Activated naive CD4-positive, alpha-beta T cell treated with anti-CD3 and anti-CD28 coated beads, Interleukin-2, amount 50 U/mL, for 16 hours (primary cell): Measurements from ENCODE around the gene L3MBTL4.

Experiments
- DNase-seq: peaks from one replicate; pipeline ENCODE4 v3.0.0-alpha.2; 2020

Gene L3MBTL4

DNA sequence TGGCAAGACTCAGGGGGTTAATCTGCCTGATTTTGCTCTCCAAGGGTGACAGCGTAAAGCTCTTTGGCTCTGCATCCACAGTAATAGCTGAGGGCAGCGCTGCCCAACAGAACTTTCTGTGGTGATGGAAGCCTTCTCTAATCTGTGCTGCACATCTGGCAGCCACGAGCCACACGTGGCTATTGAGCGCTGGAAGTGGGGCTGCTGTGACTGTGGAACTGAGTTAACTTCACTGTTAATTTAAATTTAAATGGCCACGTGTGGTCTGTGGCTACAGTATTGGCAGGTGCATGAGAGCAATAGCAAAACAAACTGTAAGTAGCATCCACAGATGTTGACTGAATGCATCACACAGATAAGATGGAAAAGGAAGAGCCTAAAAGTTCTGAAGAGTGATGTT lies 472.1 kb downstream of the L3MBTL4 start:
- no peak for DNase-seq

DNA sequence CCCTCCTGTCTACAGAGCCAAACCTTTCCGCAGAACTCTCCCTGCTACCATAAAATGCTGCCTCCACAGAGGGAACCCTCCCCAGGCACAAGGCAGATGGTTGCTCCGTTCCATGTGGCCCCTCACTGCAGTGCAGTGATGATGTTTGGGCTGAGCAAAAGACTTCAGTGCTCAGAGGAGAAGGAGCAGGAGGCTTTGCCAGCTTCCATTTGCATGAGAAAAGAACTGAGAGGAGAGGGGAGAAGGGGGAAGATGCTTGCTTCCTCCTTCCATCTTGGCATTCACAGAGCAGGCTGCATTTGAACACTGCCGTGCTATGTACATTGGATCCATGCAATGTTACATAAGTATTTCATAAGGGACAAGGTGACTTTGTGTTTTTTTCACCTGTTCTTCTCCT lies 472.8 kb downstream of the L3MBTL4 start:
- DNase-seq: no peak

DNA sequence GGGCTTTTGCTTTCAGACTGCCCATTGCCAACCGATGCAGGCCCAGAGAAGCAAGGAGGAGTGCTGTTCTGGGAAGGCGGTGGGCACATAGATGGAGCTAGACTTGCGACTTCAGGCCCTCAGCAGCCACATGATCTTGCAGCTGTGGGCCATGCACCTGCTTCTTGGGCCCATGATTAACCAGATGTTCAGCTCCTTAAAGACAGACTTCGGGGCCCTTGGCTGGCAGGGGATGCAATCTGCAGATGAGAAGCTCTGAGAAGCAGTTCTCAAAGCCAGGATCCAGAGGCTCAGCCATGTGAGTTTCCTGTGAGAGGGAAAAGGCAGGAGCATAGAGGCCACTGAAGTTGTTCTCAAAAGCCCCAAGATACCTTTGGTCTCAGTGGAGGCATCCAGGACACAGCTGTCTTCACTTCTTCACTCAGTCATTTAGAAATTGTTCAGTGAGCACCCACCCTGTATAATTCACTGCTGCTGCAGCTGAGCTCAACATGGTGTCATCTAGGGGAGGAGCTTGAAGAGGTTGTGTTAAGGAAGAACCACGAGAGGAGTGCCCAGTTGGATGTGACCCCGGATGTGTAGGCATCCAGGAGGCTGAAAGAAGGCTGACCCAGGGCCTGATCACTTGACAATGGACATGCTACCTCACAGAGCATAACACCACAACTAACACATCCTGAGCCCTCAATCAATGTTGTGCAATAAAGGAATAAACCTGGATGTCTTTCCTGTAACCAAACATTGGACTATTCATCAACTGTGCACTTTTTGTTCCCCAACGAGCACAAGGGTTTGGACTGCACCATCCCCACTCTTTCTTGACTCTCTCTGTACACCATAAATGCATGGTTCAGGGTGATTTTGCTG lies 474.7 kb downstream of the L3MBTL4 start:
- DNase-seq: no peak

DNA sequence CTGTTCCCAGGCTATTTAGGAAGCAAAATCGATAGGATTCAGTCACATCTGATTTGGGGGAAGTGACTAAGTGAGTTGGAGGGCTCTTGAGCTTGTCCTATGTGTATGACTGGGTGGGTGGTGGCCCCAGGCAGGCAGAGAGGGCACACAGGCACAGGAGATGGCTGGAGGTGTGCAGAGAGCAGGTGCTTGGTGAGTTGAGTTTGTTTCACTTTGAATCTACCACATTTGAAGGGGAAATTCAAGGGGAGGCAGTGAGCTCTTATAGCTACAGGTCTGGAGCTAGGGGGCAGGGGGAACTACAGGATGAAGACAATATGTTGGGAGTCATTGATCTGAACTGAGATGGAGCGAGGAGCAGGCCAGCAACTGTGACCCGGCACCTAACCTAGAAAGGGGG lies 476.9 kb downstream of the L3MBTL4 start:
- no peak for DNase-seq

DNA sequence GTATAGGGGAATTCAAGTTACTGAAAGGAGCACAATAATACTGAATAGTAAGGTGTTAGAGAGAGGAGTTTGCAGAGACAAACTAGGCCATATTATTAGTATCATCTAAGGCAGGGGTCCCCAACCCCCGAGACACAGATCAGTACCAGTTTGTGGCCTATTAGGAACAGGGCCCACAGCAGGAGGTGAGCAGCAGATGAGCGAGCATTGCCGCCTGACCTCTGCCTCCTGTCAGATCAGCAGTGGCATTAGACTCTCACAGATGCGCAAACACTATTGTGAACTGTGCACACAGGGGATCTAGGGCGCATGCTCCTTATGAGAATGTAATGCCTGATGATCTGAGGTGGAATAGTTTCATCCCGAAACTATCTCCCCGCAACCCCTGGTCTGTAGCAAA lies 477.6 kb downstream of the L3MBTL4 start:
- DNase-seq: no peak

DNA sequence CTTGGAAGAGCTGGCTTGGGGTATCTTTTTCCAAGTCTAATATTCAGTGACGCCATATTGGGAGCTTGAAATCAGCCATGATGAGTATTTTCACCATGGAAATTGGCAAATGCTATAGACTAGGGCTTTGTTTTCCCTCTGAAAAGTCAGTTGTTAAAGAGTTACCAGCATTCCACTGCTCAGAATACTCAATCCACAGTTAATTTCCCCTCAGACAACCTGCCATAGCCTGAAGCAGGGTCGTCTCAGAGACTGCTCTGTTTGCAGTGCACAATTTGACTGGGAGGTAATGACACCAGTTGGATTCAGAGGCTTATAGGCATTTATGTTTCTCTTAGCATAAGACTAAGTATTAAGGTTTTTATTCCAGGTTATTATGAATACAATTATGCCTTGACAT lies 483.9 kb downstream of the L3MBTL4 start:
- no peak for DNase-seq

DNA sequence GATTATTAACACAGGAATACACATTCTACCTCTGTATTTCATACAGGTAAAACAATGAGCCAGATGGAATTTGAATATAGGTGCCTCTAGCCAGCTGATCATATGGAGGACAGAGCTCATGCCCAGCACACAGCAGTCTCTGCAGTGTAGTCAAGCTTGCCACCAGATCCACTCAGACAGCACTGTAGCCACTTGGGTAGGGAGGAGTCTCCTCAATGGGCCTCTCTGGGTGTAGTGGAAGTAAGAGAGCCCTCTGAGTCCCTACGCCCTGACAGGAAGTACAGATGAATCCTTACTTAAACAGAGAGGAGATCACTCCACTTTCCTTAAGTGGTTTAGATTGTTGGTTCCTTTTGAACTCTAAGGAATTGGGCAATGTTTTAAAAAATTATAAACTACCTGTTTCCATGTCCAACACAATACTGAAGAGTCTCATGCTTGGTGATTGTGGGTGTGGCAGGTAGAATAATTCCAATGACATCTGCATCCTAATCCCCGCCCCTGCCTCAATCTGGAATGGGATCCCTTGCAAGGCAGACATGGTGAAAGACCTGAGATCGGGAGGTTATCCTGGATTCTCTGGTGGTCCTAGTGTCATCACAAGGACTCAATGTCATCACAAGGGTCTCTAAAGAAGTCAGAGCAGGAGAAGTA lies 496.4 kb downstream of the L3MBTL4 start:
- no peak for DNase-seq

DNA sequence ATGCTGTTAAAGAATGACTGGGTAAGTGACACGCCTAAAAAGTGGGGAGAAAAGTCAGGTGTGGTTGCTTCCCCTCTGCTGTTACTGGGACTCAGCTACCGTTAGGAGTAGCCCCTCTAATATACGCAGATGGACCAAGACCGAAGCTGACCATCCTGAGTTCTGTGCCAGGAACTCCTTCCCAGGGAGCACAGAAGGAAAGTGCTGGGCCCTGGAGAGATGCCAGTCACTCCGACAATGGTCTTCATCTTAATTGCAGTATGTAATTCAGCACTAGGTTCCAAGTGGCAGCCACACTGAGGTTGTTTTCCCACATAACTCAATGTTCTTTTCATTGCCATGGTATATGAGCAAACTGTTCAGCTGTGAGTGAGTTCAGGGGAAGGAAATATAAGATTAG lies 499.8 kb downstream of the L3MBTL4 start:
- no peak for DNase-seq

DNA sequence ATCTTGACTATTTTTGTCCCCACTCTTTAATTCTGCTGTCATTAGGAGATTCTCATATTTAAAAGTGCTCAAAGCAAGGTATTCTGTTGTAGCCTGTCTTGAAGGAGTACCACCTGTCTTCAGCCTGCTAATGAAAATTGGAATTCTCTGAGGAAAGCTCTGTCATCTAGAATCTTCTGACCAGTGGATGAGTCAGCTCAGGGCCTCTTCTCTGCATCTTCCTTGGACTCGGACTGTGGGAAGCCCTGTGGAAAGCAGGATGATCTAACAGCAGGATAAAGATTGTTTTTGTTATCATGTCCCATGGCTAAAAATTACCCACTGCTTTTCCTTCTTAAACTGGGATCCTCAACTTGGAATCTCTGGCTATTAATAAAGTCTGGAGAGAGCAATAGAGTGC lies 500.7 kb downstream of the L3MBTL4 start:
- no peak for DNase-seq

DNA sequence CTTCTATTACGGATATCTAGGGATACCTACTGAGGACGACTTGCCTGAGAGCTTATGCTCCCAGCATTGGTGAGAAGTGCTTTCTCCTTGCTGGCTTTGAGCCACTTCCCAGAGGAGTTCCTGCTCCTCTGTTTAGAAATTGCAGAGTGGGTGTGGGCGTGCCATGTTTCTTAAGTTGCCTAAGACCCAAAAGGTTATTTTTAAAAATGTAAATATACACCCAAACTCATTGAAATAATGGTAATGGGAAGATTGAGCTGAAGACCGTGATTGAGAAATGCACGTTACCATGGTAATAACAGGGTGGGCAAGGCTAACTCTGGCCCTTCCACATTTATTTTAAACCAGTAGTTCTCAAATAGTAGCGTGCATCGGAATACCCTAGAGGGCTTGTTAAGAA lies 502.1 kb downstream of the L3MBTL4 start:
- DNase-seq: no peak

DNA sequence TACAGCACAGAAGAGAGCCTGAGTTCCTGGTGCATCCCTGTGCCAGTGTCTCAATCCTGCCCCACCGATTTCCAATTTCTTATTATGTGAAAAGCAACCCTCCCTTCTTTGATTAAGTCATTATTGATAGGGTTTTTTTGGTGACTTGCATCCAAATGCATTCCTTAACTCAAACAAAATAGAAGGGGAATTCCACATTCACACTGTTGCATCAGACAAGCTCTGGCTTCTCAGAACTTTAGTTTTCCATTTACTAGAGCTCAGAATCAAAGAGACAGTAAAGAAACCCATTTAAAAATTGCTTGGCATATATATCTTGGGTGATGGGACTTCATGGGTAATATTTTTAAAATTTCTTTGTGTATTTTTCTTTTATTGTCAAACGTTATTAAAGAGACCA lies 505.6 kb downstream of the L3MBTL4 start:
- no peak for DNase-seq
